Measurements from ENCODE around the gene KLRB1. TPM values are rescaled to one million over a fixed set of nuclear protein-coding genes. Genes with fewer than 3 reads are reported as not detected.

The KLRB1 gene
- total and polyA plus RNA-seq, 2 of the 13 experiments (the other 11 are each of a cell fraction or from before 2014, with no cell fraction given), result not detected

GRCh38 chr12:9647825-9648700, 40.3 kb upstream of the KLRB1 start (continued):
- TF ChIP-seq PRDM10 (CRISPR knock-in tag; IDR thresholded peaks at IDR 0.05; ENCODE audit: low read depth), result no peak
- TF ChIP-seq CEBPB (IDR thresholded peaks at IDR 0.05; ENCODE audit: borderline replicate concordance, low read depth, low read length), result no peak
- TF ChIP-seq MIXL1 (CRISPR knock-in tag; IDR thresholded peaks at IDR 0.05), result no peak; the same call in 1 of the 2 replicates
- no peak for TF ChIP-seq ZNF512B (CRISPR knock-in tag; IDR thresholded peaks at IDR 0.05; ENCODE audit: borderline replicate concordance)
- 0 out of 2 replicates have a peak, but pooled peaks have one; percentile 19 for TF ChIP-seq FIP1L1 (IDR thresholded peaks at IDR 0.05; ENCODE audit: borderline replicate concordance, insufficient read depth, low read depth, low read length)
- TF ChIP-seq IRX3 (CRISPR knock-in tag; IDR thresholded peaks at IDR 0.05; ENCODE audit: borderline replicate concordance, low read depth), result peak; percentile 78; the same call in 1 of the 2 replicates
- TF ChIP-seq ZNF83 (CRISPR knock-in tag; IDR thresholded peaks at IDR 0.05; ENCODE audit: borderline replicate concordance), result no peak
- TF ChIP-seq GZF1 (CRISPR knock-in tag; IDR thresholded peaks at IDR 0.05), result no peak
- TF ChIP-seq PRMT3 (CRISPR knock-in tag; IDR thresholded peaks at IDR 0.05; ENCODE audit: borderline replicate concordance, low read depth), result peak; percentile 14; the same call in 1 of the 2 replicates
- TF ChIP-seq ETV6 (CRISPR knock-in tag; conservative IDR thresholded peaks at IDR 0.05), result no peak
- TF ChIP-seq ZNF543 (CRISPR knock-in tag; IDR thresholded peaks at IDR 0.05), result no peak
- TF ChIP-seq CBX5 (CRISPR knock-in tag; IDR thresholded peaks at IDR 0.05; ENCODE audit: borderline replicate concordance), result no peak
- TF ChIP-seq SALL1 (CRISPR knock-in tag; IDR thresholded peaks at IDR 0.05), result peak; percentile 74; the same call in 1 of the 2 replicates
- TF ChIP-seq TEAD3 (CRISPR knock-in tag; optimal IDR thresholded peaks at IDR 0.05; ENCODE audit: borderline replicate concordance), result no peak
- TF ChIP-seq ZNF660 (CRISPR knock-in tag; IDR thresholded peaks at IDR 0.05; ENCODE audit: borderline replicate concordance, low read depth), result no peak
- 0 out of 2 replicates have a peak, but pooled peaks have one; percentile 32 for TF ChIP-seq TARDBP (CRISPR knock-in tag; IDR thresholded peaks at IDR 0.05)
- peak; percentile 79 for TF ChIP-seq GMEB1 (CRISPR knock-in tag; IDR thresholded peaks at IDR 0.05; ENCODE audit: borderline replicate concordance)
- TF ChIP-seq IRF1 (CRISPR knock-in tag; IDR thresholded peaks at IDR 0.05; ENCODE audit: low read depth), result no peak
- peak; percentile 80; the same call in 1 of the 2 replicates for TF ChIP-seq ETV5 (CRISPR knock-in tag; IDR thresholded peaks at IDR 0.05; ENCODE audit: borderline replicate concordance)

Data from HepG2 (cell line).